GM19240 (cell line): ENCODE data around the gene TAOK1.
A peak's percentile ranks its signal among the peaks of the same experiment; 100 is the strongest.

ENCODE experiments used
- DNase-seq: peaks from one replicate; pipeline ENCODE4 v3.0.0; 2011; ENCODE audit warnings: low spot score; ENCODE audit not compliant: insufficient read length

The TAOK1 gene

GRCh38 chr17:29582254-29582765, 192.1 kb downstream of the TAOK1 start:
- no peak for DNase-seq

DNA sequence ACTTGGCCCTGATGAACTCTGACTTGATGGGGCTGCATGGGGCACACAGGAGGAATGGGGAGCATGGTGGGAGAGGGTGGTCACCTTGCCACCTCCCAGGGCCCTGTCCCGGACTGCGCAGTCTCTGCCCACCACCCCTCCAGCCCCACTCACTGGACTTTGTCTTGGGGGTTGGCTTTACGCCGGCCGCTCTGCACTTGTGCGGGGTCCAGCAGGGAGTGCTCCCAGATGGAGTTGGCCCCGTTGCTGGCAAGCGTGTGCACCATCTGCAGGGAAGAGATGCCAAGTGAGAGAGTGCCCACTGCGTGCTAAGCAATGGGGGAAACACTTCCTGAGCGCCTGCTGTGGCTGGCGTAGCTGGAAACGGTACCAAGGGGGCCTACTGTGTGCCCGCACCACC, 192.6 kb downstream of the TAOK1 start:
- DNase-seq: no peak

- DNase-seq: no peak
Measured at GRCh38 chr17:29583324-29584248, 193.4 kb downstream of the TAOK1 start.

GRCh38 chr17:29584452-29585079, 194.4 kb downstream of the TAOK1 start:
- DNase-seq: no peak

GRCh38 chr17:29585080-29585751, 195.1 kb downstream of the TAOK1 start:
- no peak for DNase-seq

DNA sequence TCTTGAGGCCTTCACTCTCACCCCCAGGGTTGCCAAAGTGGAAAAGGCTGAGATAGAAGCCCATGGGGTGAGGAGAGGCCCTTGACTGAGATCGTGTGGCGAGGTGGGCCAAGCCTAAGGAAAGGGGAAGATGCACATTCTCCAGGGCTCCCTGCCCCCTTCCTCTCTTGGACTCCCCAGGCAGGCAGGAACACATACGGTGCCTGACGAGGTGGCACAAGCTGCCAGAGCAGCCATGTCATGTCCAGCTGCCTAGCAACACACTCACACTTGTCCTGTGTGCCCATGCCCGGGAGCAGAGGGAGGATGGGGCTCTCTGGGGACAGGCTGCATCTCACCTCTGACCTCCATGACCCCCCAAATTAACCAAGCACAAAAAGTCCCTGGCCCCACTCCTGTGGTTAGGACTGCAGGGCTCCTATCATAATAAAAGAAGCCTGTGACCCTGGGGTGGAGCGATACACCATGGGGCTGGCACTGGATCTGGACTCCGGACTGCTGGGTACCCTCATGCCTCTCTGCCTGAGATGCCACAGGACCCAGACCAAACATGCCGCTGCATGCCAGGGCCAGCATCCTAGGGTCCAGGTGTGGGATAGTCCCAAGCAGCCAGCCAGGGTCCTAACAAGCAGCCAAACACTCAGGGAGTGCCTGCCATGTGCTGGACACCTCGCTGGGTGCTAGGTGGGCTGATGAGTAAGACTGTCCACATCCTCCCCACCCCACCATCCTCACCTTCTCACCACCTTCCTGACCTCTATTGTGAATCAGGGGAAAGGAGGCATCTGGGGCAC, 196.7 kb downstream of the TAOK1 start:
- no peak for DNase-seq

GRCh38 chr17:29587591-29587990, 197.4 kb downstream of the TAOK1 start:
- DNase-seq: no peak

DNA sequence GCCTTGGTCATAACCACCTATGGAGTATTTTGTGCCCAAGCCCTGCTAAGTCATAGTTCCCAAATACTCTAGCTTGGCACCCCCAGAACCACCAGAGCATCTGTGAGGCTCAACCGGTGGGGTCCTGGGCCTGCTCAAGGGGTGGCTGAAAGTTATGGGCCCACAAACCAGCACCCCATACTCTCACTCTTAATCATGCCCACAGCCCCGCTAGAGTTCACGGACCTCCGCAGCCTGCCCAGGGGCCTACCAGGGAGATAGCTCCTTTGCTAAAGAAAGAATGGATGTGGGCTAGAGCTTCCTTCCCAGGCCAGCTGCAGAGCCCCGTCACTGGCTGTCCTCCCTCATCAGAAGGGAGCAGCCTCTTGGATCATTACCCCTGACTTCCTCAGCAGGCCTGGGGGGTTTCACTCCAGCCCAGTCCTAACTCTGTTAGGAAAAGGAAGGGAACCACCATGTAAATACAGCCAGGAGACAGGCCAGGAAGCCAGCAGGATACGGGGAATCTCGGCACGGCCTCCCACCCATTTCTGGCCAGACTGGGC, 197.9 kb downstream of the TAOK1 start:
- no peak for DNase-seq

DNA sequence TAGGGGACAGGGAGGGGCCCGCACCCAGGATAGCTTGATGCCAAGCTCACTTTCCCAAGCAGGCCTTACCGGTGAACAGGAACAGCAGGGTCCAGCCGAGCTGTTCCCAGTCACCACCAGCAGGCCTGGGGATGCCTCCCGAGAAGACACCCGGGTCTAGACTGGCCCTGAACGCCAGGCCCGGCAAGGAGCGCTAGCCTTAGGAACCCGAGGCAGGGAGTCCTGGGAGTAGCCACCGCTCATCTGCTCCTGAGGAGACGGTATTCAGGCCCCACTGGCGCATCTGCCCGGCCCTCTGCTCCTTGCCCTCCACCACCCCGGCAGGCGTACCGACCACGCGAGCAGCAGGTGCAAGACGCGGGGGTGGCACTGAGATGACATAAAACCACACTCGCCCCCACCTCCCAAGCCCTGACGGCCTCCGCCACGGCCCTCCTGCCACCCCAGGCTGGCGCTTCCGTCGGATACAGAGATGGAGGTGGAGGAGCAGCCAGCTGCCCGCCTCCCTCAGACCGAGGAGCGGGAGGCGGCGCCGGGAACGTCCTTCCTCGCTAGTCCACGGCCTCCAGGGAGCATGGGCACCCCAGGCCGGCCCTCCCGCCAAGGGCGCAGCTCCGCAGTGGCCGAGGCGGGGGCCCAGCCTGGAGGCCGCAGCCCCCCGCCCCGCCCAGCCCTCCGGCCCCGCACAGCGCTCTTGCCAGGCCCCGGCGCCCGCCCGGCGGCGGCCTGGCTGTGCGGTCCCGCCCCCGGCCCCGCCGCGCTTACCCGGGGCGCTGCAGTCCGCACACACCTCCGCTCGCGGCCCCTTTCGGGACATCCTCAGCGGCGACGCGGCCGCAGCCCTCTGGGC, 198.6 kb downstream of the TAOK1 start:
- DNase-seq: no peak

DNA sequence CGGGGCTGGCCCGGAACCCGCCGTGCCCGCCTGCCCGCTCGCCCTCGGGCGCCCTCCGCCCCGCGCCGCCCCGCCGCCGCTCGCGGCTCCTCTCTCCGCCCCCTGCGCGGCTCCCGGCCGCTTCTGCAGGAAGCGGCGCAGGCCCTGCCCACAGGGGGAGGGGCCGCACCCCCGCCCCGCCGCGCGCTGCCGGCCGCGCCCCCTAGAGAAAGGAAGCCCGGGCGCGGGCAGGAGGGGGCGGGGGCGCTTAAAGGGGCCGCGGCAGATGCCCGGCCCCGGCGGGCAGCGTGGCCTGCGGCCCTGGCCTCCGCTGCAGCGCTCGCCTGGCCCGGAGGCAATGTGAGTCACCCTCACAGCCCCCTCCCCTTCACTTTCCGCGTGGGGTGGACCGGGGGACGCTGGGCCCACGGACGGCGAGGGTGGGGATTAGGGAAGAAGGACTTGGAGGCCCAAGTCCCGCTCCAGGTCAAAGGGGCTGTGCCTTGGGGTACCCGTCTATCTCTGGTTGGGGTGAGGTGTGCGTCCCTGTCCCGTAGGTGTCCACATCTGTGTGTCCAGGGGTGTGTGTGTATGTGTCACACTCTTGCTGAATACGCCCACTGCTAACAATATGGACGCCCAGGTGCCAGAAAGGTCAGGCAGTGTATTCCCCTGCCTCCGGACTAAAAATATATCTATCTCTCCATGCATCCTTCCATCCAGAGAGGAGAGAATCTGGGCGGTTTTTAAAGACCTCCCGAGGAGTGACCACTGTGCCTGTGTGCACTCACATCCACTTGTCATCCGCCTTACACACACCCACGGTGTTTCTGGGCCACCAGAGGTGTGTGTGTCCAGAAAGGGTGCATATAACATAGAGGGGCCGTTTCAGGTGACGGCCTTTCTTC, 199.6 kb downstream of the TAOK1 start, which contains the start of gene GIT1:
TSS of gene GIT1 (minus strand) at position 125 of the 887 bp plus-strand sequence. CDS start 270 bp downstream, outside the sequence.
- peak; percentile 98 for DNase-seq

DNA sequence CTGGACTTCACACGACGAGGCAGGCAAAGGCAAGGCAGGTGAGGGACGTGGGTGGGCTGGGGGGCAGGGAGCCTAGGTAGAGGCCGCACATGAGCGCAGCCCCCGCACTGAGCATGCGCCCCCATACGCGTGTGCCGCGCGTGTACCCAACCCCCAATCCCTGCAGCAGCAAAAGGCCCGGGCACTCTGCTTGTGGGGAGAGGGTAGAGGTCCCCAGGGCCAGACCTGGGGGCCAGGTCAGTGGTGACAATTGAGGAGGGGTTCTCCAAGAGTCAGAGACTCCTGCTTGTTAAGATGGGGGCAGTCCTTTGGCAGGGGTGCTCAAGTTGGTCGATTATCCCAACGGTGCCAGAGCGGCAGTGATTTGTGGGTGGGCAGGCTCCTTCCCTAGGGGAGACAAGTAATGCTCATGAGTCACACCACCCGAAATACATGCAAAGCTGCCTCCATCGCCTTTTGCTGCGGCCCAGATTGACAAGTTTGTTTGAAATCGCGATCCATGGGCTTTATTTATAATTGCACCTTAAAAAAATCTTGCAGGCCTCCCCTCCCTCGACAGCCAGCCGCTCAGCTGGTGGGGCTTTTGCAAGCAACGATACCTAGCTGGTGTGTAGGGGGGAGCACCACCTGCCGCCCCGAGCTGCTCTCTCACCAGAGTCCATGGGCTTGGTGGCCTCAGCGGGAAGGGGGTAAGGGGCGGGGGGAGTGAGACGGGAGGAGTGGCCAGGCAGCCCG, 200.4 kb downstream of the TAOK1 start:
- no peak for DNase-seq

- DNase-seq: no peak
Measured at GRCh38 chr17:29591146-29591736, 201.1 kb downstream of the TAOK1 start.

- DNase-seq: peak; percentile 90
Measured at GRCh38 chr17:29591737-29592608, 201.8 kb downstream of the TAOK1 start.

DNA sequence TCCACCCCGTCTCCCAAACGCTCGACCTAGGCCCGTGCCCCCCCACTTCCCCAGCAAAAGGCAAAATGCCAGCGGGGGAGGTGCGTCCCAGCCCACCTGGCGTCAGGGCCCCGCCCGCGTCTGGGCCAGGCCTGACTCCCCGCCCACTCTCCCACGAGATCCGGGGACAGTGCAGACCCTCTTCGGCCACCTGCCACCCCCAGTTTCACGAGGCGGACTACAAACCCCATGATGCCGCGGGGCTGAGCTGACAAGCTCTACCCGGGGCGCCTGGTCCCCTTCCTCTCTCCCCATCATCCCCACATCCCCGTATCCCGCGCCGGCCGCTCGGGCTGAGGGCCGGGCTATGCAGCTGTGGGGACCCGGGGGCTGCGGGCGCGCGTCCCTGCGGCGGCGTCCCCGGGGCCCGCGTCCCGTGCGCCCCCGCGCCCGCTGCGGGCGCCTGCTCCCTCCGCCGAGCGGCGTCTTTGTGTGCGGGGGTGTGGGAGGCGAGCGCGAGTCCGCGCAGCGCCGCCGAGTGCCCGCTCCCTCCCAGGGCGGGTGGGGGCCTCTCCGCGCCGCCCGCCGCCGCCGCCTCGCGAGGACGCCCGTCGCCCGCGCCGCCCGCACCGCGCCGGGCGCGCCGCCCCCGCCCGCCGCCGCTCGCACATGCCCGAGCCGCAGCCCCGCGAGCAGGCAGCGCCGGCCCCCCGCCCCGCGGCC, 202.8 kb downstream of the TAOK1 start, which contains the start of gene ANKRD13B:
TSS of gene ANKRD13B (plus strand) at position 283 of the 702 bp plus-strand sequence. CDS start 490 bp downstream, outside the sequence.
- no peak for DNase-seq

- no peak for DNase-seq
Measured at GRCh38 chr17:29593591-29594518, 203.7 kb downstream of the TAOK1 start.
